GM18907 (cell line): Measurements from ENCODE around the gene NEXMIF.
"Not testable (repeated sequence)": the region's sequence is repeated elsewhere in the genome, so short reads cannot be mapped to it uniquely, and the experiment has no call there.

Experiments used
- ATAC-seq: cut with Tn5 transposase; IDR thresholded peaks from one replicate; pipeline ENCODE4 v1.9.1; 2021; ENCODE audit warnings: mild to moderate bottlenecking, moderate library complexity; ENCODE audit not compliant: unreplicated experiment

The NEXMIF gene

GRCh38 chrX:74925225-74926088, at the start of gene NEXMIF:
Gene NEXMIF, minus strand, starts transcription at chrX:74925452.
- ATAC-seq, result peak; percentile 63

- not testable (repeated sequence) for ATAC-seq
Observed at GRCh38 chrX:74961962-74962361, 36.7 kb upstream of the NEXMIF start.

GRCh38 chrX:74949717-74950116, 24.5 kb upstream of the NEXMIF start:
- no peak for ATAC-seq

- no peak for ATAC-seq
Observed at GRCh38 chrX:74940414-74940813, 15.2 kb upstream of the NEXMIF start.

GRCh38 chrX:74931214-74931613, 6.0 kb upstream of the NEXMIF start:
- ATAC-seq, result no peak

- ATAC-seq, result peak; percentile 50
Observed at GRCh38 chrX:74924449-74925224, 615 bp downstream of the NEXMIF start.

- peak; percentile 21 for ATAC-seq
Observed at GRCh38 chrX:74923942-74924448, 1.3 kb downstream of the NEXMIF start.

GRCh38 chrX:74922922-74923543, 2.2 kb downstream of the NEXMIF start:
- ATAC-seq, result peak; percentile 76

GRCh38 chrX:74911494-74911893, 13.8 kb downstream of the NEXMIF start:
- no peak for ATAC-seq

GRCh38 chrX:74906417-74906816, 18.8 kb downstream of the NEXMIF start:
- no peak for ATAC-seq

- no peak for ATAC-seq
Observed at GRCh38 chrX:74902806-74903205, 22.4 kb downstream of the NEXMIF start.

- ATAC-seq, result no peak
Observed at GRCh38 chrX:74892561-74892960, 32.7 kb downstream of the NEXMIF start.

GRCh38 chrX:74890676-74891430, 34.4 kb downstream of the NEXMIF start:
- ATAC-seq, result peak; percentile 97

- not testable (repeated sequence) for ATAC-seq
Observed at GRCh38 chrX:74882383-74882782, 42.9 kb downstream of the NEXMIF start.

GRCh38 chrX:74865725-74866124, 59.5 kb downstream of the NEXMIF start:
- ATAC-seq, result no peak

- no peak for ATAC-seq
Observed at GRCh38 chrX:74853255-74853654, 72.0 kb downstream of the NEXMIF start.

GRCh38 chrX:74835566-74835965, 89.7 kb downstream of the NEXMIF start:
- no peak for ATAC-seq

GRCh38 chrX:74819797-74820196, 105.5 kb downstream of the NEXMIF start:
- not testable (repeated sequence) for ATAC-seq

GRCh38 chrX:74814681-74815080, 110.6 kb downstream of the NEXMIF start:
- ATAC-seq, result no peak

GRCh38 chrX:74804574-74804973, 120.7 kb downstream of the NEXMIF start:
- ATAC-seq, result no peak

GRCh38 chrX:74800062-74800461, 125.2 kb downstream of the NEXMIF start:
- ATAC-seq, result no peak
